ENCODE results near the gene RNF213.
"Not testable (repeated sequence)": the region's sequence is repeated elsewhere in the genome, so short reads cannot be mapped to it uniquely, and the experiment has no call there.

GRCh38 chr17:80275857-80276256 lies 15.2 kb downstream of the RNF213 start:
- not testable (repeated sequence) for TF ChIP-seq CTCF (IDR thresholded peaks at IDR 0.05; ENCODE audit: low read depth, low read length); EZH2phosphoT487 (IDR thresholded peaks at IDR 0.05; ENCODE audit: low read depth)

Measured in OCI-LY3 (cell line).